HEK293 (cell line): ENCODE results near the gene CALR3.

Experiments used
- CTCF ChIP-seq: fragments of 450-650 bp; formaldehyde crosslinking; IDR thresholded peaks from 2 replicates; pipeline ENCODE4 v1.5.1; 2016; ENCODE audit warnings: missing biosample characterization, missing genetic modification characterization
- SALL2 ChIP-seq: fragments of 450-650 bp; formaldehyde crosslinking; IDR thresholded peaks from 2 replicates; pipeline ENCODE4 v1.5.0; 2017; ENCODE audit warnings: missing biosample characterization, mild to moderate bottlenecking, missing genetic modification characterization, borderline replicate concordance
- TCF7L2 ChIP-seq: IDR thresholded peaks from 2 replicates; pipeline ENCODE4 v1.6.1; 2011; ENCODE audit warnings: low read depth, mild to moderate bottlenecking, inconsistent platforms, low read length, moderate library complexity, borderline replicate concordance
- ZNF280D ChIP-seq: fragments of 450-650 bp; formaldehyde crosslinking; IDR thresholded peaks from 2 replicates; pipeline ENCODE4 v1.5.1; 2016; ENCODE audit warnings: missing biosample characterization, missing genetic modification characterization
- ZNF335 ChIP-seq: fragments of 450-650 bp; formaldehyde crosslinking; conservative IDR thresholded peaks from 2 replicates; pipeline ENCODE4 v1.5.1; 2016; ENCODE audit warnings: missing biosample characterization, missing genetic modification characterization
- ZNF449 ChIP-seq: fragments of 450-650 bp; formaldehyde crosslinking; IDR thresholded peaks from 2 replicates; pipeline ENCODE4 v1.5.1; 2017; ENCODE audit warnings: missing biosample characterization, mild to moderate bottlenecking, missing genetic modification characterization, moderate library complexity
- ZNF513 ChIP-seq: fragments of 450-650 bp; IDR thresholded peaks from 2 replicates; pipeline ENCODE4 v1.5.1; 2018; ENCODE audit warnings: missing biosample characterization, missing genetic modification characterization
- ZNF580 ChIP-seq: fragments of 450-650 bp; formaldehyde crosslinking; IDR thresholded peaks from 2 replicates; pipeline ENCODE4 v1.5.1; 2016; ENCODE audit warnings: missing biosample characterization, missing genetic modification characterization

GRCh38 chr19:16455489-16455888 is 40.5 kb downstream of the CALR3 start:
- no peak for TF ChIP-seq ZNF580 (tag by site-specific recombination)
- no peak for TF ChIP-seq CTCF
- TF ChIP-seq ZNF513, result no peak
- no peak for TF ChIP-seq ZNF280D (tag by site-specific recombination)
- no peak for TF ChIP-seq ZNF335 (tag by site-specific recombination)
- TF ChIP-seq TCF7L2, result no peak
- no peak for TF ChIP-seq ZNF449 (tag by site-specific recombination)
- TF ChIP-seq SALL2 (tag by site-specific recombination), result no peak
